HepG2 (cell line): ENCODE data around the gene DIAPH3.

Experiments
- ATF3 ChIP-seq: sonication (generic); formaldehyde crosslinking; IDR thresholded peaks from 2 replicates; pipeline ENCODE4 v1.4.0; 2020; ENCODE audit warnings: missing genetic modification reagents
- ATF7 ChIP-seq, 2 experiments: fragments of 450-650 bp in 1 of 2; sonication (generic) in 1 of 2; formaldehyde crosslinking in 1 of 2; IDR thresholded peaks; 2 replicates each; pipeline versions ENCODE4 v1.4.0 to v1.6.1; 2016 to 2020; ENCODE audit warnings: antibody characterized with exemption in 1 of 2, mild to moderate bottlenecking in 1 of 2, missing genetic modification reagents in 1 of 2
- CTCF ChIP-seq: sonication (generic); formaldehyde crosslinking; IDR thresholded peaks from 2 replicates; pipeline ENCODE4 v1.5.0; 2020; ENCODE audit warnings: mild to moderate bottlenecking, missing genetic modification reagents, moderate library complexity
- ELK4 ChIP-seq: sonication (generic); formaldehyde crosslinking; IDR thresholded peaks from 2 replicates; pipeline ENCODE4 v1.9.0; 2021; ENCODE audit warnings: missing genetic modification reagents, borderline replicate concordance
- EZH2 ChIP-seq: conservative IDR thresholded peaks from 2 replicates; pipeline ENCODE4 v1.6.1; 2012; ENCODE audit warnings: mild to moderate bottlenecking, low read depth, low read length, moderate library complexity
- GPN1 ChIP-seq: sonication (generic); formaldehyde crosslinking; IDR thresholded peaks from 2 replicates; pipeline ENCODE4 v1.5.1; 2020; ENCODE audit warnings: missing genetic modification reagents, borderline replicate concordance
- HDAC2 ChIP-seq: sonication (generic); formaldehyde crosslinking; IDR thresholded peaks from 2 replicates; pipeline ENCODE4 v1.4.0; 2020; ENCODE audit warnings: missing genetic modification reagents
- KDM5A ChIP-seq: fragments of 200-600 bp; sonication (generic); IDR thresholded peaks from 2 replicates; pipeline ENCODE4 v1.7.0; 2018; ENCODE audit warnings: antibody characterized with exemption, mild to moderate bottlenecking, low read length, borderline replicate concordance
- POLR2AphosphoS5 ChIP-seq: IDR thresholded peaks from 2 replicates; pipeline ENCODE4 v1.6.1; 2012; ENCODE audit warnings: low read depth, low read length
- PTBP1 ChIP-seq: fragments of 200-400 bp; formaldehyde crosslinking; IDR thresholded peaks from 2 replicates; pipeline ENCODE4 v1.6.1; 2018; ENCODE audit warnings: low read length, low read depth; ENCODE audit not compliant: poor library complexity, severe bottlenecking
- SNAPC4 ChIP-seq: sonication (generic); formaldehyde crosslinking; IDR thresholded peaks from 2 replicates; pipeline ENCODE4 v1.4.0; 2020; ENCODE audit warnings: mild to moderate bottlenecking, missing genetic modification reagents
- ZNF281 ChIP-seq: sonication (generic); formaldehyde crosslinking; IDR thresholded peaks from 2 replicates; pipeline ENCODE4 v1.4.0; 2020; ENCODE audit warnings: missing genetic modification reagents, borderline replicate concordance
- ZNF614 ChIP-seq: IDR thresholded peaks from 2 replicates; pipeline ENCODE4 v1.6.1; 2018; ENCODE audit warnings: missing biosample characterization, missing genetic modification reagents, inconsistent platforms, borderline replicate concordance
- TF ChIP-seq, protein P1 (sequence below): sonication (generic); formaldehyde crosslinking; IDR thresholded peaks from 2 replicates; pipeline ENCODE4 v1.4.0; 2020; ENCODE audit warnings: missing genetic modification reagents

- no peak for TF ChIP-seq HDAC2 (CRISPR knock-in tag)
- no peak for TF ChIP-seq ATF3
- TF ChIP-seq, protein P1, sequence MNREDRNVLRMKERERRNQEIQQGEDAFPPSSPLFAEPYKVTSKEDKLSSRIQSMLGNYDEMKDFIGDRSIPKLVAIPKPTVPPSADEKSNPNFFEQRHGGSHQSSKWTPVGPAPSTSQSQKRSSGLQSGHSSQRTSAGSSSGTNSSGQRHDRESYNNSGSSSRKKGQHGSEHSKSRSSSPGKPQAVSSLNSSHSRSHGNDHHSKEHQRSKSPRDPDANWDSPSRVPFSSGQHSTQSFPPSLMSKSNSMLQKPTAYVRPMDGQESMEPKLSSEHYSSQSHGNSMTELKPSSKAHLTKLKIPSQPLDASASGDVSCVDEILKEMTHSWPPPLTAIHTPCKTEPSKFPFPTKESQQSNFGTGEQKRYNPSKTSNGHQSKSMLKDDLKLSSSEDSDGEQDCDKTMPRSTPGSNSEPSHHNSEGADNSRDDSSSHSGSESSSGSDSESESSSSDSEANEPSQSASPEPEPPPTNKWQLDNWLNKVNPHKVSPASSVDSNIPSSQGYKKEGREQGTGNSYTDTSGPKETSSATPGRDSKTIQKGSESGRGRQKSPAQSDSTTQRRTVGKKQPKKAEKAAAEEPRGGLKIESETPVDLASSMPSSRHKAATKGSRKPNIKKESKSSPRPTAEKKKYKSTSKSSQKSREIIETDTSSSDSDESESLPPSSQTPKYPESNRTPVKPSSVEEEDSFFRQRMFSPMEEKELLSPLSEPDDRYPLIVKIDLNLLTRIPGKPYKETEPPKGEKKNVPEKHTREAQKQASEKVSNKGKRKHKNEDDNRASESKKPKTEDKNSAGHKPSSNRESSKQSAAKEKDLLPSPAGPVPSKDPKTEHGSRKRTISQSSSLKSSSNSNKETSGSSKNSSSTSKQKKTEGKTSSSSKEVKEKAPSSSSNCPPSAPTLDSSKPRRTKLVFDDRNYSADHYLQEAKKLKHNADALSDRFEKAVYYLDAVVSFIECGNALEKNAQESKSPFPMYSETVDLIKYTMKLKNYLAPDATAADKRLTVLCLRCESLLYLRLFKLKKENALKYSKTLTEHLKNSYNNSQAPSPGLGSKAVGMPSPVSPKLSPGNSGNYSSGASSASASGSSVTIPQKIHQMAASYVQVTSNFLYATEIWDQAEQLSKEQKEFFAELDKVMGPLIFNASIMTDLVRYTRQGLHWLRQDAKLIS = no peak
- TF ChIP-seq EZH2 = no peak
- TF ChIP-seq PTBP1 = no peak
- TF ChIP-seq ATF7 (IDR thresholded peaks at IDR 0.05) = no peak
- no peak for TF ChIP-seq ATF7 (CRISPR knock-in tag; IDR thresholded peaks at IDR 0.05)
- no peak for TF ChIP-seq CTCF (CRISPR knock-in tag)
- TF ChIP-seq ZNF614 = no peak
- no peak for TF ChIP-seq GPN1
- no peak for TF ChIP-seq ELK4 (CRISPR knock-in tag)
- no peak for TF ChIP-seq POLR2AphosphoS5
- TF ChIP-seq ZNF281 (CRISPR knock-in tag) = no peak
- no peak for TF ChIP-seq KDM5A
- TF ChIP-seq SNAPC4 (CRISPR knock-in tag) = no peak
Observed at GRCh38 chr13:59633290-59633689, 530.4 kb downstream of the DIAPH3 start.
